LNCAP (cell line): ENCODE results near the gene TPM3.

Experiments
- TF ChIP-seq, protein P1 (sequence below): fragments of 450-650 bp; IDR thresholded peaks from 2 replicates; pipeline ENCODE4 v1.5.1; 2017; ENCODE audit warnings: mild to moderate bottlenecking

Gene TPM3

GRCh38 chr1:154157520-154158306, 34.2 kb downstream of the TPM3 start:
- TF ChIP-seq, protein P1, sequence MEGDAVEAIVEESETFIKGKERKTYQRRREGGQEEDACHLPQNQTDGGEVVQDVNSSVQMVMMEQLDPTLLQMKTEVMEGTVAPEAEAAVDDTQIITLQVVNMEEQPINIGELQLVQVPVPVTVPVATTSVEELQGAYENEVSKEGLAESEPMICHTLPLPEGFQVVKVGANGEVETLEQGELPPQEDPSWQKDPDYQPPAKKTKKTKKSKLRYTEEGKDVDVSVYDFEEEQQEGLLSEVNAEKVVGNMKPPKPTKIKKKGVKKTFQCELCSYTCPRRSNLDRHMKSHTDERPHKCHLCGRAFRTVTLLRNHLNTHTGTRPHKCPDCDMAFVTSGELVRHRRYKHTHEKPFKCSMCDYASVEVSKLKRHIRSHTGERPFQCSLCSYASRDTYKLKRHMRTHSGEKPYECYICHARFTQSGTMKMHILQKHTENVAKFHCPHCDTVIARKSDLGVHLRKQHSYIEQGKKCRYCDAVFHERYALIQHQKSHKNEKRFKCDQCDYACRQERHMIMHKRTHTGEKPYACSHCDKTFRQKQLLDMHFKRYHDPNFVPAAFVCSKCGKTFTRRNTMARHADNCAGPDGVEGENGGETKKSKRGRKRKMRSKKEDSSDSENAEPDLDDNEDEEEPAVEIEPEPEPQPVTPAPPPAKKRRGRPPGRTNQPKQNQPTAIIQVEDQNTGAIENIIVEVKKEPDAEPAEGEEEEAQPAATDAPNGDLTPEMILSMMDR, result no peak

GRCh38 chr1:154155251-154155650, 36.6 kb downstream of the TPM3 start:
- TF ChIP-seq, protein P1, result no peak

DNA sequence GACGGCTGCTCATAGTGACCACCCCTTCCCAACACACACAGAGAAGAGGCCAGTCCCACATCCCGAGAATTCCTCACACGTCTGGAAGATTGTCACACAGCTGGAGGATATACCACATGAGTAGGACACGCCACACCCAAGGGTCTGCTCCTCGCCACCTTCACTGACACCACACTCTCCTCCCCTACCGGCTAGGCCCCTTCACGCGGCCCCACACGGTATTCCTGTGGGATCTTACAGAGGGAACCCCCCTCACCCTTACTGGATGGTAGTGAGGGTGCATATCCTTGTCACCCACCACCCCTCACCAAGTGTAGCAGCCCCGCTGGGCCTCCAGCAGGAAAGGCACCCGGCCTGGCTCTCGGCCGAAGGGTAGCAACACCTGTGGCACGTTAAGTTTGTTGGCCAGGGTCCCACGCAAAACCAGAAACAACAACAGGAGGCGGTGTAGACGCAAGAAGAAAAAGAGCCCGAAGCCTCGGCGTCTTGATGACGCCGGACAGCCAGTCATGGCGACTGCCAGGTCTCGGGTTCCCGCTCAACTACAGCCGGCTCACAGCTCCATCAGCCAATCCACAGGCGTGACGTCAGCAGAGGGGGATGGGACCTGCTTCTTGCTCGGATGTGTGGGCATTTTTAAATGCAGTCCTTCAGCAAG, 37.2 kb downstream of the TPM3 start, which contains the start of gene NUP210L:
Gene NUP210L (minus strand): TSS at position 540 of the 658 bp plus-strand sequence.
- TF ChIP-seq, protein P1, result no peak

DNA sequence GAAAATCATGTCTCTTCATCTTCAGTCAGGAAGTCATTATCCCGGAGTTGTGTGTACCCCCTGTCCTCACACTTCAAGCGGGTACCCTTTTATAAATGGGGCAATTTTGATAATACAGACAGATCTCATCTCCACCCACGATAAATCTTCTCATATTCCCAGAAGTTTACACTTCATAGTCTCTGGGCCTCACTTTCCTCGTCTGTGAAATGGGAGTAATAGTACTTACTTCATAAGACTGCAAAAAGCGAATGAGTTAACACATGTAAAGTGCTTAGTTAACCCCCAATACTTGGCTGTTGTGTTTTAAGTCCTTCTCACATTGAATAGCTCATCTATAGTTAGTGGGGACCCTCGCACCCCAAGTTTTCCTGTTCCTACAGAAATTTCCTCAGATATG, 37.8 kb downstream of the TPM3 start:
- TF ChIP-seq, protein P1, result no peak

DNA sequence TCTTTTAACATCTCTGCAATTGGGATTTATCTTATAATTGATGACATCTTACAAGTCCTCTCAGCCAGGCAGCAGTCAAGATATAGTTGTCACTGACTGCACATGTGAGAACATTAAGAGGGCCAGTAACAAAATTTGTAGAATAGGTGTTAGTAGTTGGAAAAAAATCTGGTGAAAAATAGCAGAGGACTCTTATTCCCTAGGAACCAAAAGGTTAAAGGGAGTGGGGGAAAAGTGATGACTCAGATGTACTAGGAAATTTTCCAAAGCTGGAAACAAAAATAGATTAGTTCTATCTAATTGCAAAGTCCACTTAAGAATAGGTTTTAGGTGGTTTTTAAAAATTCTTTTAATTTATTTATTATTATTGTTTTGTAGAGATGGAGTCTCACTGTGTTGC, 40.6 kb downstream of the TPM3 start:
- TF ChIP-seq, protein P1, result no peak

- TF ChIP-seq, protein P1, result no peak
Measured at GRCh38 chr1:154148807-154149206, 43.1 kb downstream of the TPM3 start.

- TF ChIP-seq, protein P1, result peak; percentile 49
Measured at GRCh38 chr1:154145986-154146385, 45.9 kb downstream of the TPM3 start.
